NCI-H69 (cell line): ENCODE measurements around the gene EGR1.
"Not testable (repeated sequence)": the region's sequence is repeated elsewhere in the genome, so short reads cannot be mapped to it uniquely, and the experiment has no call there.

ENCODE experiments used
- DNase-seq: peaks from one replicate; lab custom pipeline; 2025; lab: John Stamatoyannopoulos, UW

Gene EGR1

DNA sequence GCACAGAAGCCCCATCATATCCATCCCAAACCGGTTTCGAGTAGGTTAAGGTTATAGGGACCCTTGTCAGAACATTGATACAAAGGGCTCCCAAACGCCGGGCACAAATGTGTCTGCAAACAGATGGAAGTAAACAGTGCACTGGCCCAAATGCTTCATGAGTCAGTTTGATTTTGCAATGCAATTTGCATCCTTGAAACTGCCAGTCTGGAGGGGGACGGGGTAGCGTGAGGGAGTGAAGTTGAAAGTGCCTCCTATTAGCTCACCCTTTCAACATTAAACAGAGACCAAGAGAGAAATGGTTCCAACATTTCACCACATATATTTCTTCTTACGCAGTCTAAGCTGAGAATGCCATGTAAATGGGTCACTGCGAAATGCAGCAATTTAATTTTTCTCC is 42.2 kb downstream of the EGR1 start:
- not testable (repeated sequence) for DNase-seq

DNA sequence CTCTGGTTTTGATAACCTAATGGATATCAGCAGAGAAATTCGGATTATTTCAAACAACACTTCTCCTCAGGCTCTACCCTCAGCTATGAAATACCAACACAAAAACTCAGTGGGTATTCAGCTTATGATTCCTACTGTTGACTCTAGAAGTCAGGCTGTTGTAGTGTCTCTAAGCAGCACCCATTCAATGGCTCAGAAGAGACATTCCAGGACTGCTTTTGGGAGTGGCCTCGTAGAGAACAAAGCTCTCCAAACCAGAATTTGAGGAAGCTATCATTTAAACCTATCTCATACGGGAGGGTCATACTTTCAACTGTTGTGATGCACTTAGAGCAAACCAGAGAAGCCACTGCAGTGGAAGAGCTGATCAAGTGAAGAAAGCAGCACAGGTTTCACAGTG is 43.7 kb downstream of the EGR1 start:
- no peak for DNase-seq

DNA sequence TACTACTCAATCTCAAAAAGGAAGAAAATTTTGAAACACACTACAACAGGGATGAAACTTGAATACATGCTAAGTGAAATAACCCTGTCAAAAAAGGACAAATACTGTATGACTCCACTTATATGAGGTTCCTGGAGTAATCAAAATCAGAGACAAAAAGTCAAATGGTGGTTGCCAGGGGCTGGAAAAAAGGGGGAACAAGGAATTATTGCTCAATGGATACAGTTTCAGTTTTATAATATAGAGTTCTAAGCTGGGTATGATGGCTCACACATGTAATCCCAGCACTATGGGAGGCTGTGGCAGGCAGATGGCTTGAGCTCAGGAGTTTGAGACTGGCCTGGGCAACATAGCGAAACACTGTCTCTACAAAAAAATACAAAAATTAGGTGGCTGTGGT is 48.7 kb downstream of the EGR1 start:
- no peak for DNase-seq

GRCh38 chr5:138515556-138516245 is 50.4 kb downstream of the EGR1 start:
- no peak for DNase-seq

DNA sequence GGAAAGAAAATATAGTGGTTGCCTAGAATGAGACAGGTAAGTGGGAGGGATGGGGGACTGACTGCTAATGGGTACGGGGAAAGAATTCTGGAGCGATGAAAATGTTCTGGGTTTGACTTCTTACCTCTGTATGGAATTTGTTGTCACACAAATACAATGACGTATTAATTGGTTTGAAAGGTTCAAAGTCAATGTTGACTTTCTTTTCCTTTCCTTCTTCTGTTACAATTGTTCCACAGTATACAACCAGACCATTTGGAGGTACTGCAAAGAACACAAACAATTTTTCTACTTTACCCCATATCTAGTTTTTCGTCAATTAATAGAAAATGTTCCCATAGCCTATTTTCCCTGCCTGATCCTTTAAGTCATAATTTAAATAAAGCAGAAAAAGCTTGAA is 52.2 kb downstream of the EGR1 start:
- DNase-seq, result no peak
